GM23338 (cell line): ENCODE measurements around the gene MATN1.

Source experiments
- EZH2 ChIP-seq: fragments of 200-600 bp; sonication (generic); IDR thresholded peaks from one replicate; pipeline ENCODE4 v1.8.0; 2017; ENCODE audit warnings: antibody characterized with exemption, mild to moderate bottlenecking, low read depth; ENCODE audit not compliant: unreplicated experiment
- TF ChIP-seq, protein P1 (sequence below), 2 experiments: fragments of 200-600 bp in 1 of 2; sonication (generic) in 1 of 2; conservative IDR thresholded peaks; 2 replicates each; pipeline versions ENCODE4 v1.5.1 to v1.6.1; 2016 to 2017; ENCODE audit warnings: antibody characterized with exemption in 2 of 2, low read depth in 2 of 2, mild to moderate bottlenecking in 2 of 2, moderate library complexity in 1 of 2
- TF ChIP-seq, protein P2 (sequence below): IDR thresholded peaks from one replicate; pipeline ENCODE4 v1.6.1; 2018; ENCODE audit warnings: antibody characterized with exemption; ENCODE audit not compliant: unreplicated experiment

DNA sequence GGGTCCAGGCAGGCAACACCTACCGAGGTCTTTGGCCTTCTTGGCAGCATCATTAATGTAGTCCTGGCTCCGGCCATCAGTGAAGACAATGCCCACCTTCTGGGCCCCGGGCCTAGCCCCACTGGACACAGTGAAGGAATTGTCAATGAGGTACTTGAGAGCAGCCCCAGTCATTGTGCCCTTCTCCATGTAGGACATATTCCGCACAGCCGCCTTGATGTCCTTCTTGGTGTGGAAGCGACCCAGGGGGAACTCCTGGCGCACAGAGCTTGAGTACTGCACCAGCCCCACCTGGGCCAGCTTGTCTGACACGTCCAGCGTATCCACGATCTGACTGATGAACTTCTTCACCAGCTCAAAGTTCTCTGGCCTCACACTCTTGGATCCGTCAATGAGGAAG lies 7.5 kb downstream of the MATN1 start:
- TF ChIP-seq, protein P1, sequence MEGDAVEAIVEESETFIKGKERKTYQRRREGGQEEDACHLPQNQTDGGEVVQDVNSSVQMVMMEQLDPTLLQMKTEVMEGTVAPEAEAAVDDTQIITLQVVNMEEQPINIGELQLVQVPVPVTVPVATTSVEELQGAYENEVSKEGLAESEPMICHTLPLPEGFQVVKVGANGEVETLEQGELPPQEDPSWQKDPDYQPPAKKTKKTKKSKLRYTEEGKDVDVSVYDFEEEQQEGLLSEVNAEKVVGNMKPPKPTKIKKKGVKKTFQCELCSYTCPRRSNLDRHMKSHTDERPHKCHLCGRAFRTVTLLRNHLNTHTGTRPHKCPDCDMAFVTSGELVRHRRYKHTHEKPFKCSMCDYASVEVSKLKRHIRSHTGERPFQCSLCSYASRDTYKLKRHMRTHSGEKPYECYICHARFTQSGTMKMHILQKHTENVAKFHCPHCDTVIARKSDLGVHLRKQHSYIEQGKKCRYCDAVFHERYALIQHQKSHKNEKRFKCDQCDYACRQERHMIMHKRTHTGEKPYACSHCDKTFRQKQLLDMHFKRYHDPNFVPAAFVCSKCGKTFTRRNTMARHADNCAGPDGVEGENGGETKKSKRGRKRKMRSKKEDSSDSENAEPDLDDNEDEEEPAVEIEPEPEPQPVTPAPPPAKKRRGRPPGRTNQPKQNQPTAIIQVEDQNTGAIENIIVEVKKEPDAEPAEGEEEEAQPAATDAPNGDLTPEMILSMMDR (conservative IDR thresholded peaks at IDR 0.05; ENCODE audit: low read depth in 2 of 2) = no peak
- TF ChIP-seq, protein P2, sequence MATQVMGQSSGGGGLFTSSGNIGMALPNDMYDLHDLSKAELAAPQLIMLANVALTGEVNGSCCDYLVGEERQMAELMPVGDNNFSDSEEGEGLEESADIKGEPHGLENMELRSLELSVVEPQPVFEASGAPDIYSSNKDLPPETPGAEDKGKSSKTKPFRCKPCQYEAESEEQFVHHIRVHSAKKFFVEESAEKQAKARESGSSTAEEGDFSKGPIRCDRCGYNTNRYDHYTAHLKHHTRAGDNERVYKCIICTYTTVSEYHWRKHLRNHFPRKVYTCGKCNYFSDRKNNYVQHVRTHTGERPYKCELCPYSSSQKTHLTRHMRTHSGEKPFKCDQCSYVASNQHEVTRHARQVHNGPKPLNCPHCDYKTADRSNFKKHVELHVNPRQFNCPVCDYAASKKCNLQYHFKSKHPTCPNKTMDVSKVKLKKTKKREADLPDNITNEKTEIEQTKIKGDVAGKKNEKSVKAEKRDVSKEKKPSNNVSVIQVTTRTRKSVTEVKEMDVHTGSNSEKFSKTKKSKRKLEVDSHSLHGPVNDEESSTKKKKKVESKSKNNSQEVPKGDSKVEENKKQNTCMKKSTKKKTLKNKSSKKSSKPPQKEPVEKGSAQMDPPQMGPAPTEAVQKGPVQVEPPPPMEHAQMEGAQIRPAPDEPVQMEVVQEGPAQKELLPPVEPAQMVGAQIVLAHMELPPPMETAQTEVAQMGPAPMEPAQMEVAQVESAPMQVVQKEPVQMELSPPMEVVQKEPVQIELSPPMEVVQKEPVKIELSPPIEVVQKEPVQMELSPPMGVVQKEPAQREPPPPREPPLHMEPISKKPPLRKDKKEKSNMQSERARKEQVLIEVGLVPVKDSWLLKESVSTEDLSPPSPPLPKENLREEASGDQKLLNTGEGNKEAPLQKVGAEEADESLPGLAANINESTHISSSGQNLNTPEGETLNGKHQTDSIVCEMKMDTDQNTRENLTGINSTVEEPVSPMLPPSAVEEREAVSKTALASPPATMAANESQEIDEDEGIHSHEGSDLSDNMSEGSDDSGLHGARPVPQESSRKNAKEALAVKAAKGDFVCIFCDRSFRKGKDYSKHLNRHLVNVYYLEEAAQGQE = no peak
- no peak for TF ChIP-seq EZH2
